HG03095 (cell line): Measurements from ENCODE around the gene NSG1.
"Not testable (repeated sequence)": the region's sequence is repeated elsewhere in the genome, so short reads cannot be mapped to it uniquely, and the experiment has no call there.

Source experiments
- ATAC-seq: cut with Tn5 transposase; IDR thresholded peaks from one replicate; pipeline ENCODE4 v1.9.1; 2021; ENCODE audit warnings: moderate library complexity; ENCODE audit not compliant: unreplicated experiment

NSG1 gene

GRCh38 chr4:4415107-4415805 lies 28.4 kb downstream of the NSG1 start:
- no peak for ATAC-seq

GRCh38 chr4:4415806-4416805 lies 29.2 kb downstream of the NSG1 start:
- no peak for ATAC-seq

- no peak for ATAC-seq
These were observed 30.1 kb downstream of the NSG1 start for GRCh38 chr4:4416981-4417380.

- no peak for ATAC-seq
These were observed 31.0 kb downstream of the NSG1 start for GRCh38 chr4:4417886-4418285.

GRCh38 chr4:4418676-4419390 lies 31.9 kb downstream of the NSG1 start:
- ATAC-seq, result no peak

- ATAC-seq, result no peak
These were observed 33.0 kb downstream of the NSG1 start for GRCh38 chr4:4419896-4420295.

GRCh38 chr4:4420421-4420820 lies 33.5 kb downstream of the NSG1 start:
- no peak for ATAC-seq

GRCh38 chr4:4421356-4421755 lies 34.5 kb downstream of the NSG1 start:
- no peak for ATAC-seq

GRCh38 chr4:4422117-4422516 lies 35.2 kb downstream of the NSG1 start:
- not testable (repeated sequence) for ATAC-seq

- ATAC-seq, result no peak
These were observed 36.1 kb downstream of the NSG1 start for GRCh38 chr4:4422856-4423499.

GRCh38 chr4:4423706-4424498 lies 37.0 kb downstream of the NSG1 start:
- ATAC-seq, result no peak

- no peak for ATAC-seq
These were observed 37.7 kb downstream of the NSG1 start for GRCh38 chr4:4424499-4425115.

- ATAC-seq, result no peak
These were observed 38.3 kb downstream of the NSG1 start for GRCh38 chr4:4425119-4425690.

GRCh38 chr4:4425696-4426095 lies 38.8 kb downstream of the NSG1 start:
- ATAC-seq, result no peak

- ATAC-seq, result no peak
These were observed 39.7 kb downstream of the NSG1 start for GRCh38 chr4:4426511-4427120.

GRCh38 chr4:4427121-4427870 lies 40.4 kb downstream of the NSG1 start:
- no peak for ATAC-seq

GRCh38 chr4:4427886-4428285 lies 41.0 kb downstream of the NSG1 start:
- ATAC-seq, result no peak
